NCI-H446 (cell line): Measurements from ENCODE around the gene ATP2B1.

ENCODE experiments used
- DNase-seq, 2 experiments: peaks; one replicate each; lab custom pipeline; 2025; lab: John Stamatoyannopoulos, UW

Gene ATP2B1

DNA sequence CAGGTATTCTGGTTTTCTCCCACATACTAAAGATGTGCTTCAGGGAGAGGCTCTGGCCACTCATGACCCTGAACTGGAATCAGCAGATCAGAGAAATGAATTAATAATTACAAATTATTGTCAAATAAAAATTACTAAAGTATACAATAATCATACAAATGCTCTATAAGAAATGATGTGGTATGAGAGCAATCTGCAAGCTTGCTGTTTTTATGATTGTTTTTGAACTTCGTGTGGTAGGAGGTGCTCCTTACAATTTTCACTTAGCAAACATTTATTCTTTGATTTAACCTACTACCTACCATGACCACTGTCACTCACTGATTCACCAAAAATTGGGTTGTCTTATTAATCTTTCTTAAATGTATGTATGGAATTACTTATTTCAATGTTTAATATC, 16.2 kb downstream of the ATP2B1 start:
- DNase-seq: no peak

DNA sequence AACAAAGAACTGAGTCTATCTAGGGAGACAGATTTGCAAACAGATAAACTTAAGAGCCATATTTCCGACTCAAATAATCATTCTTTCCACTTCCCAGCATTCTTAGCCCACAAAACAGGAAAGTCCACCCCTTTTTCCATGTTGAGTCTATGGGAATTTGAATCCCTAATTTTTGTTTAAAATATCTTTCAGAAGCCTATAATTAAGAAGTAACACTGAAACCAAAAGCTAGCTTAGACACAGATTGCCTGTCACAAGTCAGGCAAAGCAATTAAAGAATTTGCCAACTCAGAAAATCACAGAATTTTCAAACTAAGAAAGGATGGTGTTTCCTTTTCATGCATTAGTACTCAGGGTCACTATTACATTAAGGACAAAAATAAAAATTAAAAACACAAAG, 17.0 kb downstream of the ATP2B1 start:
- no peak for DNase-seq

DNA sequence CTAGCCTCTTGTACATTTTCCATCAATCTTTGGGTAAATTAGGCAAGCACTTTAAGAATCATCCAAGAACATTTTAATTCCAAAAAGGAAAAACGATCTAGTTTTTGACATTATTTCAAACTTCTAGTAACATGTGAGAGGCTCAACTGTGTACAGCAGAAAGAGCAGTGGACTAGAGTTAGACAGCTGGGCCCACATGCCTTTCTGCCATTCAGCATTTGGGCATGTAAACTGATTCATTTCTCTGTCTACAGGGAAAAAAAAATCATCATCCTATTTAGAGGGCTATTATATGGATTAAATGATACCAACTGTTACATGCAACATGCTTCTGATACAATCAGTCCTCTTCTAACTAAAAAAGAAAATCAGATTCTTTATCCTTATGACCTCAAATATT, 17.7 kb downstream of the ATP2B1 start:
- DNase-seq: peak in 1 of 2 experiments; percentile 34

DNA sequence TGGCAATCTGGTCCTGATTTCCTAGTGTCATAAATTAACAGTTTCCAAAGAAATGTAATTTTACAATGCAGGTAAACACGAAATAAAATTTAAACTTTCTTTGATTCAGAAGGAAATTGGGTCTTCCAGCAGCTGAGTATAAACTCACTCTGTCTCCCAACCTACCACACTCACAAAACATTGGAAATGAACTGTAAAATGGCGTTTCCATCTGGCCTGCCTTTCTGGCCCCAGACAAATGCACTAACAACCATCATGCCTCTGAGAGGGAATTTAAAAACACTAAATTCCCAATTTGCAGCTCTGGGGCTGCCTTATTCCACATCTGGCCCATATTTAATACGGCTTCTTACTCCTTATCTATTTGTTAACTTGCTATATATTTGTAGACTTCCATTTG, 19.3 kb downstream of the ATP2B1 start:
- peak in 1 of 2 experiments; percentile 3 for DNase-seq

DNA sequence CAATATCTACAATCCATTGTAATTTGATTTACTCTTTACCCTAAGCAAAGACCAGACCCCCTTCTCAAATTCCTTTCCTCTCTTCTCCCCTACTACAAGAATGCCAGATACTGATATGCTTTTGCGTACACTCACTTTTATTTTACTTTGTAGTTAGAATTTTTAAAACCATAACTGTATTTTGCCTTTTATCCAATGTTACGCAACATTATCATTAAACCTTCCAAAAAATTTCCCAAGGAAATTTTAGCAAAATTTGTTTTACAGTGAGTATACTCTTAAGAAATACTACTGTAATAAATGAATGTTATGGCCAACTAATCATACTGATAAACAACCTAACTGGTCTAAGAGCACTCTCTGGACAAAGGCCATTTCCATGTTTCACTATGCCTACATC, 22.3 kb downstream of the ATP2B1 start:
- no peak for DNase-seq

DNA sequence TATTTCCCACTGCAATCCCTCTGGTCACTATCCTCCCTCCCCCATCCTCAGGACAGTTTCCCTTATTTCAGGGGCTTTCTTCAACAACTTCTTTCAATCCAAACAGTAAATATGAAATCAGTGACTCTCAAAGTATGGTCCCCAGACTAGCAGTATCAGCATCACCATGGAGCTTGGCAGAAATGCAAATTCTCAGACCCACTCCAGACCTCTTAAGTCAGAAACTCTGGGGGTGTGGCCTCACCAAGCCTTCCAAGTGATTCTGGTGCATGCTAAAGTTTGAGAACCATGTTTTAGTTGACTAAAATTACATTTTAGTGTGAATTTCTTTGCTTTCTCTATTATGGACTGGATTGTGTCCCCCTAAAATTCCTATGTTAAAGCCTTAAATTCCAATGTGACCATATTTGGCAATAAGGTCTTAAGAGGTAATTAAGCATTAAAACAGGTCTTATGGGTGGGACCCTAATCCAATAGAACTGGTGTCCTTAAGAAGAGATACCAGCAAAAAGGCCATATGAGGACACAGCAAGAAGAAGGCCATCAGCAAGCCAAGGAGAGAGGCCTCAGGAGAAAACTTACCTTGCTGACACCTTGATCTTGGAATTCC, 23.2 kb downstream of the ATP2B1 start:
- no peak for DNase-seq

DNA sequence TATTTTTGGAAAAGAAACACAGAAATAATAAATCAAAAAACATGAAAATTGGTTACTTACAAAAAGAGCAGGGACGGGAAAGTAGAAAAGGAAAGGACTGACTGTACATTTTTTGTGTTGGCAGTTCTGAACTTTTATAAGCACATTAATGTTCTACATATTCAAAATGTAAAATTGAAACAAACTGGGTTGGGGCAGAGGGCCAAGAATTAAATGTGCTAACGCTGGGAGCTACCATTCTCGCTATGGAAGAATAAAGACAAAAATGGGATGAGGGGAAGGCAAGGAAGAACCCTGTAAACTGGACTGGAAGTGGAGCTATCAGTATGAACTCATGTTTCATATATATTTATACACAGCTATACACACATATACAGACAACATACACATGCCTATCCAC, 24.5 kb downstream of the ATP2B1 start:
- no peak for DNase-seq

DNA sequence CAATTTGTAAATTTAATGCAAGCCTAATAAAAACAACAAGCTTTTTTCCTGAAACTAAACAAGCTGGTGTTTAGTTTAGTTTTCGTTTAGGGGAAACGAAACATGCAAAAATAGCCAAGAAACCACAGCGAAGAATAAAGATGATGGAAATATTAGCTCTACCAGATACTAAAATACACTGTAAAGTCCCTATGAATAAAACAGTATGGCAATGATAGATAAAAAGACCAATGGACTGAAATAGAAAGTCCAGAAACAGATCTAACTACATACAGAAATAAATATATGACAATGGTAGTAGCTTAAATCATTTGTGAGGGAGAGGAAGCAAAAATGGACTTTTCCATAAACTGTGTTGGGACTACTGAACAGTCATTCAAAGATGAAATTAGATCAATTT, 26.4 kb downstream of the ATP2B1 start:
- DNase-seq: no peak

DNA sequence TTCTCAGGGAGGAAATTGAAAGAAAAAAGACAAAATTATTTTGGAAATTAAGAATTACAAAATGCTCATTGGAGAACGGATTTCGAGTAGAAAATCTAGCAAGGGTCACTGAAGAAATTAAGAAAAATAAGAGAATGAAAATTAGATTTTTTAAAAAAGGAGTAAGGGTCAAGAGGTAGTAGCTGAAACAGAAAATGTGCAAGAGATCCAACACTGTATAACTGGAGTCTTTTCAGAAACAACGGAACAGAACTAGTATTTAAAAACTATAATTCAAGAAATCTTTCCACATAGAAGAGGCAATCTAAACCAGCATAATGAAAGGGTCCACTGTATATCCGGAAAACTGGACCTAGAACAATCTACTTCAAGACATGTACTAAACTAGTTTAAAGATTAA, 28.2 kb downstream of the ATP2B1 start:
- no peak for DNase-seq

DNA sequence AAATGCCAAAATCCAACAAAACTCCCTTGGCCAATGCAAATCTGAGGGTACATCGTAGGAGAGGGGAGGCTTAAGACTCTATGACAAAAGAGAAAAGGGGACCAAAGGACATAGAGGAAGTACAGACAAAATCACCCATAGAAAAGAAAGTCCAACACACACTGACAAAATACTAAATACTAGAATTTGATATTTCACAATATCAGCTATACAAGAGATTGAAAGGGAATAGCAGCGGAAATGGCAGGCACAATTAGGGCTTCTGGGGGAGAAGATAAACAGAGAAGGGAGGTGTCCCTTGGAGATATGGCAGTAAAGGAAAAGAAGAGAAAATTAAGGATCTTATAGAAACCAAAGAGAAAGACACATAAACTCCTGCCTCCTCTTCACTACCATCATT, 29.0 kb downstream of the ATP2B1 start:
- DNase-seq: no peak

DNA sequence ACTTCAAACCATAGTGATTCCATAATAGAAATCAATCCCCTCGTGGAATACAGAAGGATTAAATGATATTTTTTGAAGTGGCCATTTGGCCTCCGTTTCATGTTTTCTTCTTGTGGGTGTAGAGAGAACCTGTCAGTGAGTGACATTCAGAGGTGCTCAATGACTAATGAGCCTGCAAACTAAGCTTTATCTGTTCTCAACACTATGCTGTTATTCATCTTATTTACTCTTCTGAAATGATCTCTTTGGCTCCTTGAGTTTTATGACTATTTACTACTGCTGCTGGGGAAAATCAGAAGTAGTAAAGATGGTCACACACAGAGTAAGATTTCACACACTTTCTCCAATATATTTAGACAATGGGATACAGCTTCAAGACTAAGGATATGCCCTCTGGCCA, 30.4 kb downstream of the ATP2B1 start:
- DNase-seq: no peak

DNA sequence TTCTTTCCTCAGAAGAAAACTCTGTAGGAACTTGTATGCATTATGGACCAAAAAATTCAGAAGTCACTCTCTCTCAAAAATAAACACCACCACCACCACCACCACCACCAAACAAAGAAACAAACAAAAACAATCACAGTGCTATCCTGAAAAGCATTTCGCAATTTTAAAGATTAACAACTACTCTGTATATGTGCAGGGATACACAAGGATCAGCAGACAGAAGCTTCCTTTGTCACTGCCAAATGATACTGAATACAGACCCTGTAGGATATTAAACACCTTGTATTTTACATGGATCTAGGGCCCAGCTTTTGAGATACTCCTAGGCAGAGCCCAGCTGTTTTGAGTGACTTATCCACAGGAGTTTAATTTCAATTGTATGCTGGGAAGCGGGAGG, 31.7 kb downstream of the ATP2B1 start:
- no peak for DNase-seq

DNA sequence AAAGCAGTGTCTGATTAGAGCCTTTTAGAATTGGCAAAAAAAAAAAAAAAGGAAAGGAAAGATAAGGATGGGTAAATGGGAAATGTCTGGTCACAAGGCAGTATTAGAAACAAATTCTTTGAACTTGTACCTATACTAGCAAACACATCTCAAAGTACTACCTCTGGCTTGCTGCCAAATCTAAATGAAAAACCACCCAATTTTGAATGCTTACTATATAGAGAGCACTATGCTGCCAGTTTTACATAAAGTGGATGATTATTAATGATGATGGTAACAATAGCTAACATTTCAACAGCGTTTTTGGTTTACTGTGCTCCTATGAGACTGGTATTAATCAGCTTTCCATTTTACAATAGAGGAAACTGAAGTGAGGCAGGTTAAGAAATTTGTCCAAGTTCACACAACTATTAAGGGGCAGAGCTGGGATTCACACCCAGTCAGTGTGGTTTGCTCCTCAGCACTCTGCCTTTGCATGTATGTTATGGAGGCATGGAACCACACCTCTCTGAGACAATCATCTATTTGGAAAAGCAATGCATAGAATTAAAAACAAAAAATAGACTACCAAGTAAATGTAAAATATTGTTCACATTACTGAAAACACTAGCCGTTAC, 34.2 kb downstream of the ATP2B1 start:
- peak in 1 of 2 experiments; percentile 3 for DNase-seq

DNA sequence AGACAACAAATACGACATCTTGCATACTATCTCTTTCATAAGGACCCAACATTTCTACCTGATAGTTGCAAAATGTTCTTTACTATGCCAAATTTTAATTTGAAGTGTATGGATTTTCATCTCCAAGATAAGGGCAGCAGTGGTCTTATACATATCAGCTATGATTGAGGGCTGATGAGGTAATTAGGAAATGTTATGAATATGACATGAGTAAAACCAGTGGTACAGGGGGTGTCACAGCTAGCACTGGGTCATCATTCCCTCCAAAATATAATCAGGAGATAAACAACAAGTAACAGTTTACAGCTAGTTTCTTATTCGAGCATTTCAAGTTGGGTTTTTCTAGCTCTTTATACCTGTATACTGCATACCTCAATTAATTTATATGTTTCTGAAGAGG, 35.0 kb downstream of the ATP2B1 start:
- no peak for DNase-seq

DNA sequence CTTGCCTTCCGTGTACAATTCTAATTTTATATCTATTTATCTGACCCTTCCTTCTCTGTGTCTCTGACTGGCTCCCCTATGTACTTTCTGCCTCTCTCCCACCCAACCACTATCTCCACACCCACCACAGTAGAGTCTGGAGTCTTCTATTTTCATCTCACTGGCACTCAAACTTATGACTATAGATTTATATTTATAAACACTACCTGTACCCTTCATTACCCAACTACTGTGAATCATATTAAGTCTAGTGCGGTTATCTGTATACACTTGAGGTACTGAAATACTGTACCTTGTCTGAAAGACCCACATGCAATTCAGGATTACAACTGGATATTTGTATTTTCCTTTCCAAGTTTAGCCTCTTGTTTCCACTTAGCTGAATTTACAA, 36.1 kb downstream of the ATP2B1 start:
- no peak for DNase-seq

DNA sequence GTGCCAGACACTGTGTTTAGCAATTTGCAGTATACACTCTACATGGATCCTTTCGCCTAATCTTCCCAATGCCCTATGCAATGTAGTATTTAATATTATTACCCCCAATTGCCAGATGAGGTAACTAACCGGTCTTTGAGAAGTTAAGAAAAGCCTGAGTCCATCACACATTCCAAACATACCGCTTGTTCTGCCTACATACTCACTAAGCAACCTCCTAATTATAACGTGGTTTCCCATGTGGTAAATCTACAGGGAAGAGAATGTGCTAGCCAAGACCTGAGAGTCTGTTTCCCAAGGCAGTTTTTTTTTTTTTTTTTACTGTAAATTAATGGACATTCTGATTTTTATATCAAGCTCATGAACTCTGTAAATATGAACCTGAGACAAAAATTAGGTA, 37.2 kb downstream of the ATP2B1 start:
- no peak for DNase-seq

DNA sequence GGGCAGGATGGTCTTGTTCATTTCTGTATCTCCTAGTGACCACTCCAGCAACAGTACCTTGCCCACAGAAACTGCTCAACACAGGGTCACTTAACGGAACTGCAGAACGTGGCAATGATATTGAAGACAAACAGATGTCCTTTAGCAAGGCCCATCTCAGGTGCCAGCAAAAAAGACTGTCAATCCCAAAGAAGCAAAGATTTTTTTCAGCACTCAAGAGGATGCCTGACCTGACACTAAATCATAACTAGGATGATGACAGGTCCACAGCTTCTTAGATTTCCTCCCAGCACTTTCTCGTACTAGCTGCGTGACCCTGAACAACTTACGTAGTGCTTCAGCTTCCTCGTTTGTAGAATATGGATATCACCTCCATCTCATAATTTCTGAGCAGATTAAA, 39.4 kb downstream of the ATP2B1 start:
- DNase-seq: no peak

DNA sequence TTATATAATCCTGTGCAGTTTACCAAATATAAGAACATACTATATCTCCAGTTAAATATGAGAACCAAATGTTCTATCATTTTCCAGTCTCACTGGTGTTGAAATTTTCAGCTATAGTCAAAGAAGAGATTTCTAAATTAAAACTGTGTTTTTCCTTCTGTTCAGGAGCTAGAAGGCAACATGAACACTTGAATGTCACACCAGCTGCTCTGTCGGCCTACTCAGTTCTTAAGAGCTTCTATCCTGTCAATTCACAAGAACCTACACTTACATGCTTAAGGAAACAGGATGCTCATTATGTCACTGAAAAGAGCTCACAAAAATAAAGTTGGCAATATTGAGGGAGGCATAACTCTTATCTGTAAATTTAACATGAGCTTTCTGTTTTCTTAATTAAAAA, 43.1 kb downstream of the ATP2B1 start:
- peak in 1 of 2 experiments; percentile 11 for DNase-seq

DNA sequence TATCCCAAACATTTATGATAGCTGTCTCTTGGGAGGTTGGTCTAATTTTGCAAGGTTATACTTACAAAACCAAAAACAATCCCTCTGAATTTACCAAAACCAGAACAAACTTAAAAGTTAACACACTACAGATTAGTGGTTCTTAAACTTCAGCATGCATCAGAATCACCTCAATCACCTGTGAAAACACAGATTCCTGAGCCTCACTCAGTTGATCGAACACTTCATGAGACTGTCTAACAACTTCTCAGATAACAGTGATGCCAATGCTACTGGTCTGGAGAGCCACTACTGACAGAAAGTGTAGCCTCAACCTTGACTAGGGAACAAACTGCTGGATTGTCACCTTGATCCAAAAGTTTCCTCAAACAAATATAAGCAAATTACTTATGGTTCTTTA, 44.2 kb downstream of the ATP2B1 start:
- DNase-seq: no peak

DNA sequence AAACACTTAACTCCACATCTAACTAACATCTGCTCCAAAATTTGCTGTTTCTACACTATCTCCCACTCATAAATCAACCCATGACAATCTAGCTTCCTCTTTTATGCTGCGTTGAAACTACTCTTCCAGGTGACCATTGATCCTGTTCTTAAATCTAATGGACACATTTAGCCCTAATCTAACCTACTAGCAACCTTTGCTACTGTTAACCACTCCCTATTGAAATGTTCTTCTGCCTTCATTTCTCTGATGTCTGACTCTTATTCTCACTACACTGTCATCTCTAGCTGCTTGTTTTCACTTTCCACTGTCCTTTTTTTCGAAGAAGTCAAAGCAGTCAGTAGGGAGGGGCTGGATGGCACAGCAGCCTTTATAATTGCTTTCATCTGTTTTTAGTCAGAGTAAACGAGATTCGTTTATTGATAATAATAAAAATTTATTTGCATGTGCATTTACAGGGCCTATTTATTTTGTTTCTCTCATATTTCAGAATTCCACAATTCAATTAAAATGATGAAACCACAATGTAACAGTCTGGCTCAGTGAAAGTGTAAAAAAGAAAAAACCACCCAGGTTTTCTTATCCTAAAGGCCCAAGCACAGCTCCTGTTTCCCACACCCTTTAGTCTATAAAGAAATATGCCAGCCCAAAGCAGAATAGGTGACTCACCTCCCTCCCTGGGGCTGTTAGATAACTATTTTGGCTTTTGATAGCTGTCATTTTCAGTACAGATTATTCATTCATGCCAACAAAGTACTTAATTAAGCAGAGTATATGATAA, 44.9 kb downstream of the ATP2B1 start:
- DNase-seq: no peak

DNA sequence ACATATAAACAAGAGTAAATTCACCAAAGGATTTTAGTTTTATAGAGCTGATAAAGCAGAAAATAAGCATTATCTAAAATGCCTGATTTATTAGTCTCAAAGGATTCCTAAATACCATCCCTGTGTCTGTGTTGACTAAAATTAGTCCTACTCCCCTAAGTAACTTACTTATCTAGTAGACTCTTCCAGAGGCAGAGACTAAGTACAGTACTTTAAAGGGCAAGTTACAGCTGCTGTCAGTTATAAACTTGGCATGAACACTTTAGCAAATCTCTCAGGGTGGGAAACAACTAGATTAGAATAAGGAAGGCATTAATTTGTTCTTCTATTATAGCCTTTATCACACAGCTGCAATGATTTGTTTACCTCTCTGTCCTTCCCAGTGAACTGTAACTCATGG, 46.0 kb downstream of the ATP2B1 start:
- DNase-seq: no peak

DNA sequence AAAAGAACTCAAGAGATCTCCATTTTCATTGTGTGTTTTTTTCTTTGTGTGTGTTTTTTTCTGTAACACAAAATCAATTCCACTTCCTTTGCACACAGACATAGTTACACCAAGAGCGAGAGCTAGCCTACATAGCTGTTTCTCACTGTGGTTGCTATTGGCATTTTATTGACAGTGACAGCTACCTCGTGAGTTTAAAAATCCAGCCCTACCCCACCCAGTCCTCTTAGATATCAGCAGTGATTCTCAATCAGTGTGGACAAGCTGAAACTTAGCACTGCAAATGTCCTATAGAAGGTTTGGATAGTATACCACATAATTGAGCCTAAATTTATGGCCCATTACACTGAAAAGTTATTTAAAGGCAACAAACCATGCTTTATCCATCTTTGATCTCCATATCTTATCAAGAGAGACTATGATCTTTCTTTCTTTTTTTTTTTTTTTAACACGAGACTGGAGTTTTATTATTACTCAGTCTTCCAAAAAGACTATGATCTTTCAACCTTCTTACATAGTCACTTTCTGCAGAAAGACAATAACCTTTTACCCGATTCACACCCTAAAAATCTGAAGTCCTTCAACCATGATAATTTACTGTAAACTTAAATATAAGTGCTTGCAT, 46.8 kb downstream of the ATP2B1 start:
- no peak for DNase-seq

DNA sequence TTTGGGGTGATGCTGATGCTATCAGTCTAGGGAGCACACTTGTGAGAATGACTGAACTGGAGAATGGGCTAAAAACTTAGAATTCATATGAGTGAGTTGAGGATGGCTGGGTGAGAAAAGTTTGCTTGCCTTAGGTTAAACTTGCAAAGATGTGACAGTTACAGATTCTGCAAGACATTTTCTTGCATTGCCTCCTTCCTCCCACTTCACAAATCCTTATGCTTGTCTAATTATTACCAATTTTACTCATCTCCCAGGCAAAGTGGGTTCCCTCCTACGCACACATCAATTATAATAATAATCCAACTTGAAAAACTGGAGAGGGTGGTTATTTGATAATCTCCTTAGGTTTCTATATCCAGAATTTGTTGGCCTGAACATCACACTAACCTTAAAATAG, 50.9 kb downstream of the ATP2B1 start:
- no peak for DNase-seq
